Anterior cingulate cortex (tissue), 58 donors: ENCODE results near the gene ZNF496.
"Not testable (repeated sequence)": the region's sequence is repeated elsewhere in the genome, so short reads cannot be mapped to it uniquely, and the experiment has no call there.

Source experiments
- DNase-seq, 58 donors: peaks; one replicate each; lab custom pipeline; 2025; lab: John Stamatoyannopoulos, UW

ZNF496 gene

GRCh38 chr1:247331525-247332214 is at the start of gene ZNF496:
Gene ZNF496 (minus strand): TSS chr1:247331867. CDS start chr1:247329578, 2,289 bp downstream.
- DNase-seq, result peak in 49 of 58 donors; percentile 19 to 76 (median 61)

GRCh38 chr1:247378334-247379073 is 46.8 kb upstream of the ZNF496 start:
- DNase-seq, result no peak

GRCh38 chr1:247377656-247378055 is 46.0 kb upstream of the ZNF496 start:
- not testable (repeated sequence) for DNase-seq

- DNase-seq, result no peak
Observed at GRCh38 chr1:247376659-247377058, 45.0 kb upstream of the ZNF496 start.

GRCh38 chr1:247375747-247376146 is 44.1 kb upstream of the ZNF496 start:
- no peak for DNase-seq

- DNase-seq, result not testable (repeated sequence)
Observed at GRCh38 chr1:247374651-247375334, 43.1 kb upstream of the ZNF496 start.

GRCh38 chr1:247373721-247374141 is 42.1 kb upstream of the ZNF496 start:
- DNase-seq, result peak in 19 of 58 donors; percentile 4 to 39 (median 13)

GRCh38 chr1:247371801-247372259 is 40.2 kb upstream of the ZNF496 start:
- DNase-seq, result no peak

GRCh38 chr1:247370786-247371732 is 39.4 kb upstream of the ZNF496 start:
- DNase-seq, result peak in 5 of 58 donors; percentile 4 to 43 (median 7)

GRCh38 chr1:247368490-247369145 is 37.0 kb upstream of the ZNF496 start:
- DNase-seq, result no peak

GRCh38 chr1:247367786-247368422 is 36.2 kb upstream of the ZNF496 start:
- DNase-seq, result no peak

- DNase-seq, result no peak
Observed at GRCh38 chr1:247366926-247367645, 35.4 kb upstream of the ZNF496 start.

GRCh38 chr1:247366345-247366744 is 34.7 kb upstream of the ZNF496 start:
- not testable (repeated sequence) for DNase-seq

- no peak for DNase-seq
Observed at GRCh38 chr1:247365023-247365422, 33.4 kb upstream of the ZNF496 start.

- not testable (repeated sequence) for DNase-seq
Observed at GRCh38 chr1:247363000-247363399, 31.3 kb upstream of the ZNF496 start.

- no peak for DNase-seq
Observed at GRCh38 chr1:247362153-247362552, 30.5 kb upstream of the ZNF496 start.

- DNase-seq, result peak in 11 of 58 donors; percentile 3 to 44 (median 27)
Observed at GRCh38 chr1:247360991-247361731, 29.5 kb upstream of the ZNF496 start.
